ENCODE measurements around the gene FAM81B.
"Not testable (repeated sequence)": the region's sequence is repeated elsewhere in the genome, so short reads cannot be mapped to it uniquely, and the experiment has no call there.

FAM81B gene, protein sequence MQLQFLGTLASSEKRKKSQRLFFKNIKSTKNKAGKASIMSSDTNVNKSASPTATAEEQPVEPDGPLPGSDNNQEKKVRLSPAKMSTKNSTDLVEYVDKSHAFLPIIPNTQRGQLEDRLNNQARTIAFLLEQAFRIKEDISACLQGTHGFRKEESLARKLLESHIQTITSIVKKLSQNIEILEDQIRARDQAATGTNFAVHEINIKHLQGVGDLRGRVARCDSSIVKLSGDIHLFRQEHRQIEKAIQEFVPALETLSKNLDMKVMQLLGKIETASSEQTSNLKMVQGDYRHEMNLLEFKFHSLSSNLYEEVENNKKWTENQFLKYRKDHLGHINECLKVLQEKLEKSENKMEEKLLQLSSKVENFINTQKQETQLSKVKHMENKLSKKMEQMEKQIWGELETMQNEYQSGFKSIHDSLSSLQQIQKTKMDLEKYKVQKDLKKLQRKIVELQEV

DNA sequence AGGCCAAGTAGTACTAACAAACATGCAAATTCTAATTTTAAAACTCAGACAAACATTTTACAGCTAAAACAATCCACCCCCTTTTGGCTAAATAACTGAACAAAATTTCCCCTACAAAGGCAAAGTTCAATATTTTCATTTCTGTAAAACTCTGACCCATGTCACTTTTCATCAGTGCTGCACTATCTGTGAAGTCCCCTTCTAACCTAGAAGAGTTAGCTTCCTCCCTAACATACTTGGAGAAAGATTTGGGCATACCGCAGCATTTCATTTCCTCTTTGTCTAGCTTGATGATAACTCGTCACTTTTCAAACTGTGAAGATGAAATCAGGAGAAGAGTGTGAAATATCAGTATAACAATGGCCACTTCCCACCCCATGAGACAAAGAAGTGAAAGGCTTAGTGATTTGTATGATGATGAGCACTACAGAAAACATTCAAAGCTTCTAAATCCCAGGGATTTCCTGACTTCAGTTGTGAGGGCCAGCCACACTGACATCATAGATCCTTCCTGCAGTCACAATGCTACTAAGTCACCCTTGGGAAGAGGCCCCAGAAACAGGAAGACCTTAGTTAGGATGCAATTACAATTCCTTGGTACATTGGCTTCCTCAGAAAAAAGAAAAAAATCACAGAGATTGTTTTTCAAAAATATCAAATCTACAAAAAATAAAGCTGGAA, at the start of gene FAM81B:
TSS of gene FAM81B (plus strand) at position 555 of the 681 bp plus-strand sequence. CDS start at position 579, 24 bp downstream.
- no peak for DNase-seq

DNA sequence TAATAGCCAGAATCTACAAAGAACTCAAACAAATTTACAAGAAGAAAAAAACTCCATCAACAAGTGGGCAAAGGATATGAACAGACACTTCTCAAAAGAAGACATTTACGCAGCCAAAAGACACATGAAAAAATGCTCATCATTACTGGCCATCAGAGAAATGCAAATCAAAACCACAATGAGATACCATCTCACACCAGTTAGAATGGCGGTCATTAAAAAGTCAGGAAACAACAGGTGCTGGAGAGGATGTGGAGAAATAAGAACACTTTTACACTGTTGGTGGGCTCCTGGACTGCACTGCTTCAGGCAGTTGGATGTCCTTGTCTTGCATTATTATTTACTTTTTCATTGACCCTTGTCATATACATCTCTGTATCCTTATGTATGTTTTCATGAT, 49.7 kb upstream of the FAM81B start:
- DNase-seq: not testable (repeated sequence)

DNA sequence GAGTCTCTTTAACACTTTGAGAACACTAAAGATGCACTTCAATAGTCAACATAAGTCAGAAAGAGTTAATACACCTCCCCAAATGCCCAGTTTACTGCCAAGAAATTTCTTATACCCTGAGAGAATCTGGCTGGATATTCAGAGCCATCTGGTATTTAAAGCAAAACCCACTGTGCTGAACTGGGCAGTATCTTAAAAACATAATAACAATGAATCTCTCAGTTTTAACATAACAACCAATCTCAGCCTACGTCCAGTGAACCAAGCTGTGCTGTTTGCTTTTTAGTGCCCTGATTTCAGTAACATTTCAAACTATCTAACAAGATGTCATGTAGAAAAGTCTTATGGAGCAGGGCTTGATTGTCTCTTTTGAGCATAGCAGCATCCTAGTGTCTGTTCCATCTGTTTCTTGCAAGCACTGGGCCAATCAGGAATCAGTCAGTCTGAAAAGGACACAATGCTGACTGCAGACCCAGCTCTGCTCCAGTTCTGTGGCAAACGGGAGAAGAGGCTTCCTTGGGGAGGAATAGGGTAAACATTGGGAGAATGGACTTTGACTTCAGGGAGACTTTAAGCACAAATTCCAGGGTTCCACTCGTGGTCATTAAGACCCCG, 43.6 kb upstream of the FAM81B start:
- DNase-seq: no peak

DNA sequence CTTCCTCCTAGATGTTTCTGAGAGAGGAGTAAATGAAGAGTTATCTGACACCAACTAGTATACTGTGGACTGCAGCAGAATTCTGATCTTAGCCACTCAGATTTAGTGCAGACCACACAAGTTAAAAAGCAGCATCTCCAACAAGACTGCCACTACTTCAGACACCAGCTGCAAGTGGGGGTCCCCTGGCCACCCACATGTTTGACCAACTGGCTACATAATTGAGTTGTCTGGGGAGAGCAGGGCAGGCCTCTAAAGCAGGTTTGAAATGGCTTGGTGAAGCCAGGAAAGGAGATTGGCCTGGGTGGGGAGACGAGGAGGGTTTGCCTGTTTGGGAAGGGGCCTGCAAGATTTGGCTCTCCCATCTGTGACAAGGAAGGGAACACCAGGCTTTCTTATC, 40.5 kb upstream of the FAM81B start:
- no peak for DNase-seq

DNA sequence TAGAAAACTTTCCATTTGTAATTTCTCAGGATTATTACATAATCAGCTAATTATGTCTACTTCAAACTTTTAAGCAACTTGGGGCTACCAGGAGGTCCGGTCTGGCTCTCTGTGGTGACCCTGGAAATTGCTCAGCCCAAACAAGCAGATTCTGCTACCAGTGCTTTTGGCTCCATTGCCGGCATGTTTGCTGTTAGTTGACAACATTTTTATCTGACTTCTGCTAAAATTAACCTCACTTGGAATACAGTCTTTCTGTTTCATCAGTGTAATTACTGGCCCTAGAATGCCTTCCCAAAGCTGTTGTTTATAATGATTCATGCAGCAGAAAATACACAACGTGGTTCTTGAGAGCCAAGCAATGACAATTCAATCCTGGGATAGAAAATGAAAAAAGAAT, 38.5 kb upstream of the FAM81B start:
- no peak for DNase-seq

DNA sequence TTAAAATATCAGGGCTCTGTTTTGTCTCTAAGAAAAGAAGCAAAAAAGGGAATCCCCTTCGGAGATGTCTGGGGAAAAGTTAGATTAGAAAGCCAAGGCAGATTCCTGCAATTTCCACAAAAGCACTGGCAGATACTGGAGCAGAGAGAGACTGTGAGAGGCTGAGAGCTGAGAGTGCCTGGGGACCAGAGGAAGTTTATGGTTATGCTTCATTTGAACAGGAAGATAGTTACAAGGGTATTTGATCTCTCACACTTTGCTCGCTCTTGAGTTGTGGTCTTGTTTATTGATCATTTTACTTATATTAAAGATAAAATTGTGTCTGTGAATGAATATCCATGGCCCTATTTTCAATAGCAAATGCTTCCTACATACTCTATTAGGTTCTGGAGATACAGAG, 32.8 kb upstream of the FAM81B start:
- no peak for DNase-seq

DNA sequence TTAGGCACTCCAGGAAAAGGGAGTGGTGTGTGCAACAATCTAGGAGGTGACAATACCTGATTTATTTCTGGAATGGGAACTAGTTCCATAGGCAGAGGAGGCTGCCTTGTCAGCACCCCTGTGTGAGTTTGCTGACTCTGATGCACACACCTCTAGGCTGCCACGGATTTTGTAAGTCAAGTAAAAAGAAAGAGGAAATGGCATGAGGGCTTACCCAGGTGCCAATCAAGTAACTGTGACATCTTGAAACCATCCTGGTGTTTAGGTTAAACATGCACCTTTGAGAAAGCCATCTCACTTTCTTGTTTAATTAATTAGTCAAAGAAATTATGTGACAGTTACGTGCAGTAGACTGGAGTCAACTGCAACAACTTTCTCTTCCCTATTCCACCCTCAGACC, 32.3 kb upstream of the FAM81B start:
- DNase-seq: no peak

DNA sequence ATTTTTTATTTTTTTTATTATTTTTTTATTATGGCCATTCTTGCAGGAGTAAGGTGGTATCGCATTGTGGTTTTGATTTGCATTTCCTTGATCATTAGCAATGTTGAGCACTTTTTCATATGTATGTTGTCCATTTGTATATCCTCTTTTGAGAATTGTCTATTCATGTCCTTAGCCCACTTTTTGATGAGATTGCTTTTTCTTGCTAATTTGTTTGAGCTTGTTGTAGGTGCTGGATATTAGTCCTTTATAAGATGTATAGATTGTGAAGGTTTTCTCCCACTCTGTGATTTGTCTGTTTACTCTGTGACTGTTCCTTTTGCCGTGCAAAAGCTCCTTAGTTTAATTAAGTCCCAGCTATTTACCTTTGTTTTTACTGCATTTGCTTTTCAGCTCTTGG, 30.5 kb upstream of the FAM81B start:
- not testable (repeated sequence) for DNase-seq

DNA sequence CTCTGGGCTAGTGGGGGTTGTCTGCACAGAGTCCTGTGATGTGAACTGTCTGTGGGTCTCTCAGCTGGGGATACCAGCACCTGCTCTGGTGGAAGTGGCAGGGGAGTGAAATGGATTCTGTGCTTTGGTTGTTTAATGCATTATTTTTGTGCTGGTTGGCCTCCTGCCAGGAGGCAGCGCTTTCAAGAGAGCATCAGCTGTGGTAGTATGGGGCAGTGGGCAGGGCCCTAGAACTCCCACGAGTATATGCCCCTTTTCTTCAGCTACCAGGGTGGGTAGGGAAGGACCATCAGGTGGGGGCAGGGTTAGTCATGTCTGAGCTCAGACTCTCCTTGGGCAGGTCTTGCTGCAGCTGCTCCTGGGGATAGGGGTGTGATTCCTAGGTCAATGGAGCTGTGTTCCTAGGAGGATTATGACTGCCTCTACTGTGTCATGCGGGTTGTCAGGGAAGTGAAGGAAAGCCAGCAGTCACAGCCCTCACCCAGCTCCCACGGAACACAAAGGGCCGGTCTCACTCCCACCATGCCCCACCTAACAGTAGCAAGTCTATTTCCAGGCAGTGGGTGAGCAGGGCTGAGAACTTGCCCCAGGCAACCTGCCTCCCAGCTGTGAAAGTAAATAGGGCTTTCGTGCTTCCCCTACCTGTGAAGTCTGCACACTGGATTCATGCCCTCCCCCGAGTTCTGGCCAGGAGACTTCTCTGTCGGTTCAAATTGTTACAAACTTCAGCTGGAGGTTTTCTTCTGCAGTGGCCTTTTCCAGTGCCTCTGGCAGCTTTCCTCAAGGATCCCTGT, 25.7 kb upstream of the FAM81B start:
- DNase-seq: no peak

DNA sequence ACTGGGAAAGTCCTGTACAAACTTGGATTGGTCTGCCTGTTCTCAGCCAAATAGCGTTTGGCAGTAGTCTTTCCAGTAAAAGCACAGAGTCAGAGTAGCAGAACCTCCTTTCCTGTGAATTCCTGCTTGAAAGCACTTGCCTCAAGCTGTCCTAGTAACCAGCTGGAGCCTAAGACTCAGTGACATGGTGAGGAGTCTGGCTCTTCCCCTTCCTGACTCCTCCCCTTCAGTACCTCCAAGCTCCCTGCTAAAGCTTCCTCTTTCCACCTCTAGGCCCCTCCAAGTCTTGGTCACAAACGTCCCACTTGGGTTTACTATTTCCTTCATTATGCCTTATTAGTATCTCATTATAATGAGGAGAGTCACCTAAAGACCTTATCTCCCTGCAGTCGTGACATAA, 21.4 kb upstream of the FAM81B start:
- DNase-seq: no peak

DNA sequence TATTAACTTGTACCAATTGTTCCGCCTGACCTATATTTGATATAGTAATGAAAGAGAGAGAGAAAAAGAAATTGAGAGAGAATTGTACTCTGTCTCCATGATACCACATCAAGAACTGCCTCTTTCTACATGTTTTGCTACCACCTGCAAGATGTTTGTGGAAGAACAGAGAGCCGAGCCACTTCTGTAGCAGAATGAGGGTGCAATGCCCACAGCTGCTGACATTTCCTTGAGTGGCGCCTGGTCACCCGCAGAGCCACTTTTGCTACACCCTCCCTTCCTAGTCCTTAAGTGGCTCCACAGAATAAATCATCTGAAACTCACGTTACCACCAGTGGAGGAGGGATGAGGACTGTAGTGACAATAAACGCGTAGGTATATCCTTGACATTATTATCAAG, 17.1 kb upstream of the FAM81B start:
- DNase-seq: no peak

DNA sequence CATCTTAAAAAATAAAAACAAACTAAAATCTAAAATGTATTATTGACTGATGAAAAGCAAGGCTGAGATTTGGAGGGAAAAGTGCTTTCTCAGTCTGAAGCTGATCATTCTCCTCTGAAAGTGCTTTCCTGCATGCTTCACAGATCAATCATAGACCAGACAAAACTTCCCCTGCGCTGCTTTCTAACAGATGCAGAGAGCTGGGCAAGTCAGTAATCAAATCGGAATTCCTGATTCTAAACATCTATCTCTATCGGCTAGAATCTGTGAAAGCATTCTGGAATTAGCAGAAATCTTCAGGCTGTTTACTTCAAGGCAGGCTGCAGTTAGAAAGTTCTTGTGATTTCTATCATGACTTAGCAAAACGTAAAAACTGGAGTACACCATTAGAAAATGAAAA, 15.6 kb upstream of the FAM81B start:
- DNase-seq: no peak

DNA sequence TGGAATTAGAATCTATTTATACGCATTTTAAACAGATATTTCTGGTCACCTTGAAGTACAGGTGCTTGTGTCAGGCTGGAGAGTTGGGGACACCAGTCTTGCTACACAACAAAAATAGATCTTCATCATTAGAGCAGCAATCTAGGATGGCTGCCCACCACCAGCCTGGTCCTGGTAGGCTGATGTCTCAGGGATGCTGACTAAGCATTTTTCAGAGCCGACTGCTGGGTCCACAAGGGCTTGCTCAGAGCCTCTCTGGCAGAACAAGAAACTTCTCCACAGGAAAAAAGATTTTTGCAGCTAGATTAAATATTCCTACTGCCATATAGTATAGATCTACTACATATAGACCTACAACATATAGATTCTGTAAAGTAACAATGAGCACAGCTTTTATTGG, 12.0 kb upstream of the FAM81B start:
- DNase-seq: no peak

DNA sequence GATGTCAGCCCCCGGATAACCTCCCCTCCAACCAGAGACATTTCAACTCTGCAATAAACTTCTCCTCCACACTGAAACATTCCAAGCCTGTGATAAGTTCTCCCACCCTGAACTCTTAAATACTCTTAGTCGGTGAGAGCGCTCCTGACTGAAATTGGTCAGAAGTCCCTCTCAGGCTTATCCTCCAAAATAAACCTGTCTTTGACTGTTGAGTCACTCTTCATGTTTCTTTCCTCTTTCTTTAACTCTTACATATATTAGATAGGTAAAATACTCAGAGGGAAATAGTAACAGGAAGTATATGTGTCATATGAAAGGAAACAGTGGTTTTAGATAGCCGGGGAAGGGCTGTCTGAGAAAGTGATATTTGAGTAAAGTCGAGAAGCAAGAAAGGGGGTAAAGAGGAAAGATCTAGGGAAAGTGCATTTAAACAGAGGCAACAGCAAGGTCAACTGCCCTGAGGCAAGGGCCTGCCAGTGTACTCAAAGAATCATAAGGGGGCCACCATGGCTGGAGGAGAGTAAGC, 11.0 kb upstream of the FAM81B start:
- DNase-seq: no peak

DNA sequence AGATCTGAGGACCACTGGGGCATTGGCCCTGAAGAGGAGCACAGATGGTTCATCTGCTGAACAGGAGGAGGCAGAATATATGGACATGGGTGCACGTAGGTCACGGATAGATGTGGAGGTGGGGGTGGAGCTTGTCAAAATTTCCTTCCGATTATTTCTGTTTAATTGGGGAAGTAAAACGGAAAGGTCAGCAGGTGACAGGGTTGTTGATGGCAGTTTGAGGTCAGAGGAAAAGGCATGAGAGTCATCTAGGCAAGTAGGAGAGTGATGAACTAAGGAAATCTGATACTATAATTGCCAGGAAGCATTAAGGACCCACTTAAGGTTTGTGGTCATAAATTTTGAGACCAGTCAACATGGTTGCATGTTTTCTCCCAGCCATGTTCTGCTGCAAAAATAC, 8.4 kb upstream of the FAM81B start:
- DNase-seq: no peak

DNA sequence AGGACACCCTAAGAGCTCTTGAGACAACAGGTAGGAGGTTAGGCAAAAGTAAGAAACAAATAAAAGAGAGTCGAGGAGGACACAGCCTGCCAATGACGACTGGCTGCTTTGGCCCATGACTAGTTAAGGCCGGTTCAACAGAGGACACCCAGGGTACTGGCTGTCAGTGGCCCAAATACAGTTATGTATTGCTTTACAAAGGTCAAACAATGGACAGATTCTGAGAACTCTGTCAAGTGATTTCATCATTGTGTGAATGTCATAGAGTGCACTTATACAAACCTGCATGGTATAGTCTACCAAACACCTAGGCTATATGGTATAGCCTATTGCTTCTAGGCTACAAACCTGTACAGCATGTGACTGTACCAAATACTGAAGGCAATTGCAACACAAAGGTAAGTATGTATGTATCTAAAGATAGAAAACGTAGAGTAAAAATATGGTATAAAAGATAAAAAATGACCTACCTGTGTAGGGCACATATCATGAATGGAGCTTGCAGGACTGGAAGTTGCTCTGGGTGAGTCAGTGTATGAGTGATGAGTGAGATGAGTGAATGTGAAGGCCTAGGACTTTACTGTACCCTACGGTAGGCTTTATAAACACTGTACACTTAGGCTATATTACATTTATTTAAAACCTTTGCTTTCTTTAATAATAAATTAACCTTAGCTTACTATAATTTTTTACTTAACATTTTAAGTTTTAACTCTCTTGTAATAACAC, 6.5 kb upstream of the FAM81B start:
- no peak for DNase-seq

DNA sequence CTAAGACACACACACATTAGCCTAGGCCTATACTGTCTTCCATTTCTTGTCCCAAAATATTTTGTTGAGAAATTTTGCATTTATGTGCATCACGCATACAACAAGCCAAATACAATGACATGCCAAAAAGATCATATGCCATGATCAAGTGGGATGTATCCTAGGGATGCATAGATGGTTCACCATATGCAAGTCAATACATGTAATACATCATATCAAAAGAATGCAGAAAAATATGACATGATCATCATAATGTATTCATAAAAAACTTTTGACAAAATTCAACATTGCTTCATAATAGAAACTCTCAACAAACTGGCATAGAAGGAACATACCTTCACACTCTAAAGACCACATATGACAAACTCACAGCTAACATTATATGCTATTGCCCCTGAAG, 5.8 kb upstream of the FAM81B start:
- DNase-seq: no peak

DNA sequence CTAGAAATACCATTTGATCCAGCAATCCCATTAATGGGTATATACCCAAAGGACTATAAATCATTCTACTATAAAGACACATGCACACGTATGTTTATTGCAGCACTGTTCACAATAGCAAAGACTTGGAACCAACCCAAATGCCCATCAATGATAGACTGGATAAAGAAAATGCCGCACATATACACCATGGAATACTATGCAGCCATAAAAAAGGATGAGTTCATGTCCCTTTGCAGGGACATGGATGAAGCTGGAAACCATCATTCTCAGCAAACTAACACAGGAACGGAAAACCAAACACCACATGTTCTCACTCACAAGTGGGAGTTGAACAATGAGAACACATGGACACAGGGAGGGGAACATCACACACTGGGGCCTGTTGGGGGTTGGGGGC, 799 bp downstream of the FAM81B start:
- DNase-seq: not testable (repeated sequence)

DNA sequence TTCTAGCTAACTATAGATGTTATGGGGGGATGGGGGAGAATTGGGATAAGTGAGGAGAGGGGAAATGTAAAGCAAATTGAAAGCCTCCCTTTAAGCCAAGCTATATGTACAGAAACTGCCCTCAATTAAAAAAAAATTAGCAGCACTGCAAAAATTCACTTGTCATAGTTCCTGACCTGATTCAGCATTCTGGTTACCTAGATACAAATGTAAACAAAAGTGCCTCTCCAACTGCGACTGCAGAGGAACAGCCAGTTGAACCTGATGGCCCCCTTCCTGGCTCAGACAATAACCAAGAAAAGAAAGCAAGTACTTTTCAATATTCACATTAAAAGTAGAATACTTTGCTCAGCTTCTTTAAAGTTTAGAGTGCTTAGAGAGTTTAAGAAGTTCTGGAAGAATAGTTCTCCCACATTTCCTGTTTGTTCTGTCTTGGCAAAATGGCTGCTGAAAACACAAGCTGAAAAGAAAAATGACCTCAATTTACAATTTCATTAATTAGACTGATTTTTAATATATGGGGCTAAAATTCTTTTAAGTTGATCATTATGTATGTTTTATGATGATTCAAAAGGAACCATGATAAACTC, 1.5 kb downstream of the FAM81B start:
- DNase-seq: no peak

DNA sequence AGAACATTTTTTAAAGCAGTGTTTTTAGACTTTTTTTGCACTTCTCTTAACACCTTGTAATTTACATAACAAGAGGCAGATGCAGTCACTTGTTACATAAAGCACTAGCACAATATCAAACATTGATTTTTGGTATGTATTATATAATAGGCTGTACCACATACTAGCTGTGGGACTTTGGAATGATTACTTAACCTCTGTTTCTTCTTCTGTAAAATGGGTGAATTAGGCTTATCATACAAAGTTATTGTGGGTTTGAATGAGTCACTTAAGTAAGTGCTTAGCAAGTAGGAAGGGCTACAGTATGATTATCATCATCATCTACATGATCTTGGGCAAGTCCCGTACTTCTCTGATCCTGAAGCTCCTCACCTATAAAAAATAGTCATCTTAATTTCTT, 2.1 kb downstream of the FAM81B start:
- no peak for DNase-seq

DNA sequence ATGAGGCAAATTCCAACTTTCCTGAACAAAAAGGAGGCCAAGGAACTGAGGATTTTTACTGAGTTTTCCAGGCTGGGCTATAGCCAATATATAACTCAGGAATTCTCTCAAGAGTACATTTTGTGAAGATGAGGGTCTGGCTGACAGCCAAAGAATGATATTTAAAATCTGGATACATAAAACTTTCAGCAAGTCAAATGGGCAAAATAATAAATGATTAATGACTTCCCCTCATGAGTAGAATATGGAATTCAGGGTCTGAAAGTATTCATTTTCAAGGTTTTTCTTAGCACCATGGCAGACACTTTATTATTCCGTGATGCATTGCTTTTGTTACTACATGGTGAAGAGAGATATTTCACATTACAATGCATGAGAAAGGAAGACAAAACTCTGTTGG, 7.8 kb downstream of the FAM81B start:
- no peak for DNase-seq

DNA sequence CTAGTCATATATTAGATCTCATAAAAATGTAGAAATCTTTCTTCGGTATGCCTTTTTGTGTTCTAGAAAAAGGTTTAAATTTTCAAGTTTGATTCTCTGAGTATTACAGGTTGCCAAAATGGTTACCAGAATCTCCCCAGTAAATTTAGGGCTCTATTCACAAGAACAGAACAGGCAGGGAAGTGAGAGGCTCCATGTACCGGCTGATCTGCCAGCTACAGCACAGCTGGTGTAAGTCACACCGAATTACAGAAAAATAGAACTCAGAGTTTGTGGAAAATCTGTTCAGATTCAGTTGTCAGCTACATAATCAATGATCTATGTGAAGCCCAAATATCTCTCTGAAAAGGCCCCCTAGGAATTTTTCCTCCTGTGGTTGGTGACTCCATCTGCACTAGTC, 10.5 kb downstream of the FAM81B start:
- DNase-seq: no peak
